HT-29 (cell line): Measurements from ENCODE around the gene LYZL1. TPM values are rescaled to one million over a fixed set of nuclear protein-coding genes. Genes with fewer than 3 reads are reported as not detected.
"Not testable (repeated sequence)": the region's sequence is repeated elsewhere in the genome, so short reads cannot be mapped to it uniquely, and the experiment has no call there.

Source experiments
- DNase-seq: peaks from one replicate; pipeline ENCODE4 v3.0.0-alpha.2; 2015; ENCODE audit warnings: low spot score
- total RNA-seq: library from RNA; depleted of rRNA; stranded (reverse); fragments of >200 nt; shearing (Covaris generic); gene quantifications from 2 replicates; pipeline ENCODE4 v1.2.3, GENCODE V29; 2014

Gene LYZL1
- total RNA-seq, 1 experiment from 2014 or later = not detected

GRCh38 chr10:29329420-29329819 is 40.5 kb downstream of the LYZL1 start:
- no peak for DNase-seq

- DNase-seq = no peak
These were observed 43.3 kb downstream of the LYZL1 start for GRCh38 chr10:29332061-29332760.

GRCh38 chr10:29332761-29333148 is 43.9 kb downstream of the LYZL1 start:
- no peak for DNase-seq

GRCh38 chr10:29337526-29337925 is 48.7 kb downstream of the LYZL1 start:
- DNase-seq = not testable (repeated sequence)

- DNase-seq = no peak
These were observed 54.8 kb downstream of the LYZL1 start for GRCh38 chr10:29343607-29344038.

GRCh38 chr10:29344073-29344820 is 55.4 kb downstream of the LYZL1 start:
- no peak for DNase-seq

GRCh38 chr10:29345144-29345909 is 56.5 kb downstream of the LYZL1 start:
- no peak for DNase-seq

GRCh38 chr10:29345910-29346209 is 57.0 kb downstream of the LYZL1 start:
- no peak for DNase-seq

GRCh38 chr10:29346296-29347001 is 57.6 kb downstream of the LYZL1 start:
- no peak for DNase-seq

GRCh38 chr10:29348836-29349235 is 60.0 kb downstream of the LYZL1 start:
- DNase-seq = no peak

- DNase-seq = no peak
These were observed 64.4 kb downstream of the LYZL1 start for GRCh38 chr10:29353305-29353704.

GRCh38 chr10:29353887-29354561 is 65.2 kb downstream of the LYZL1 start:
- DNase-seq = no peak

- DNase-seq = no peak
These were observed 66.6 kb downstream of the LYZL1 start for GRCh38 chr10:29355411-29355991.

- DNase-seq = no peak
These were observed 68.1 kb downstream of the LYZL1 start for GRCh38 chr10:29356931-29357330.

- DNase-seq = no peak
These were observed 69.2 kb downstream of the LYZL1 start for GRCh38 chr10:29358010-29358616.

- not testable (repeated sequence) for DNase-seq
These were observed 71.5 kb downstream of the LYZL1 start for GRCh38 chr10:29360215-29360853.
